Embryonic facial prominence (tissue), 1 donor: ENCODE results near the gene NUDT14.

Experiments
- DNase-seq: peaks from one replicate; pipeline ENCODE4 v3.0.0-alpha.2; 2016; ENCODE audit errors: extremely low spot score

NUDT14 gene

GRCh38 chr14:105146976-105147635 is 34.0 kb downstream of the NUDT14 start:
- no peak for DNase-seq

GRCh38 chr14:105146181-105146975 is 34.7 kb downstream of the NUDT14 start:
- no peak for DNase-seq

- no peak for DNase-seq
Observed at GRCh38 chr14:105145381-105146180, 35.5 kb downstream of the NUDT14 start.

GRCh38 chr14:105144666-105145380 is 36.3 kb downstream of the NUDT14 start:
- DNase-seq, result no peak

- DNase-seq, result no peak
Observed at GRCh38 chr14:105144026-105144665, 37.0 kb downstream of the NUDT14 start.

- DNase-seq, result no peak
Observed at GRCh38 chr14:105143451-105144025, 37.6 kb downstream of the NUDT14 start.

GRCh38 chr14:105142651-105143450 is 38.3 kb downstream of the NUDT14 start:
- no peak for DNase-seq

- DNase-seq, result no peak
Observed at GRCh38 chr14:105141486-105142281, 39.4 kb downstream of the NUDT14 start.

GRCh38 chr14:105141026-105141425 is 40.1 kb downstream of the NUDT14 start:
- DNase-seq, result no peak

- DNase-seq, result no peak
Observed at GRCh38 chr14:105140581-105140980, 40.5 kb downstream of the NUDT14 start.

- DNase-seq, result no peak
Observed at GRCh38 chr14:105139831-105140239, 41.3 kb downstream of the NUDT14 start.

- no peak for DNase-seq
Observed at GRCh38 chr14:105139212-105139825, 41.8 kb downstream of the NUDT14 start.

GRCh38 chr14:105138551-105139111 is 42.5 kb downstream of the NUDT14 start:
- no peak for DNase-seq

- DNase-seq, result no peak
Observed at GRCh38 chr14:105138021-105138541, 43.0 kb downstream of the NUDT14 start.

GRCh38 chr14:105137481-105138020 is 43.6 kb downstream of the NUDT14 start:
- no peak for DNase-seq

- DNase-seq, result no peak
Observed at GRCh38 chr14:105136401-105137322, 44.5 kb downstream of the NUDT14 start.
